Vagina (tissue), 2 donors: ENCODE data around the gene SYNPO.

Experiments
- POLR2A ChIP-seq, 2 donors: fragments of 450-650 bp; IDR thresholded peaks; one replicate each; pipeline ENCODE4 v1.6.1; 2017; ENCODE audit warnings: antibody characterized with exemption in 2 of 2, mild to moderate bottlenecking in 2 of 2, moderate library complexity in 2 of 2
- POLR2AphosphoS5 ChIP-seq, 2 donors: sonication (generic); formaldehyde crosslinking; IDR thresholded peaks; one replicate each; pipeline ENCODE4 v1.9.0; 2017; ENCODE audit warnings: antibody characterized with exemption in 2 of 2, mild to moderate bottlenecking in 2 of 2, low read depth in 1 of 2; ENCODE audit not compliant: insufficient read depth in 1 of 2
- TF ChIP-seq, protein P1 (sequence below), 3 experiments: fragments of 450-650 bp in 2 of 3; fragments of 200-600 bp in 1 of 3; sonication (generic) in 1 of 3; IDR thresholded peaks; one replicate each; pipeline ENCODE4 v1.5.1; 2017 to 2019; ENCODE audit warnings: antibody characterized with exemption in 3 of 3, mild to moderate bottlenecking in 2 of 3, moderate library complexity in 2 of 3

GRCh38 chr5:150608991-150609390, 31.5 kb upstream of the SYNPO start:
- TF ChIP-seq POLR2A (IDR thresholded peaks at IDR 0.05), result no peak
- TF ChIP-seq, protein P1, sequence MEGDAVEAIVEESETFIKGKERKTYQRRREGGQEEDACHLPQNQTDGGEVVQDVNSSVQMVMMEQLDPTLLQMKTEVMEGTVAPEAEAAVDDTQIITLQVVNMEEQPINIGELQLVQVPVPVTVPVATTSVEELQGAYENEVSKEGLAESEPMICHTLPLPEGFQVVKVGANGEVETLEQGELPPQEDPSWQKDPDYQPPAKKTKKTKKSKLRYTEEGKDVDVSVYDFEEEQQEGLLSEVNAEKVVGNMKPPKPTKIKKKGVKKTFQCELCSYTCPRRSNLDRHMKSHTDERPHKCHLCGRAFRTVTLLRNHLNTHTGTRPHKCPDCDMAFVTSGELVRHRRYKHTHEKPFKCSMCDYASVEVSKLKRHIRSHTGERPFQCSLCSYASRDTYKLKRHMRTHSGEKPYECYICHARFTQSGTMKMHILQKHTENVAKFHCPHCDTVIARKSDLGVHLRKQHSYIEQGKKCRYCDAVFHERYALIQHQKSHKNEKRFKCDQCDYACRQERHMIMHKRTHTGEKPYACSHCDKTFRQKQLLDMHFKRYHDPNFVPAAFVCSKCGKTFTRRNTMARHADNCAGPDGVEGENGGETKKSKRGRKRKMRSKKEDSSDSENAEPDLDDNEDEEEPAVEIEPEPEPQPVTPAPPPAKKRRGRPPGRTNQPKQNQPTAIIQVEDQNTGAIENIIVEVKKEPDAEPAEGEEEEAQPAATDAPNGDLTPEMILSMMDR (IDR thresholded peaks at IDR 0.05), result no peak
- TF ChIP-seq POLR2AphosphoS5 (IDR thresholded peaks at IDR 0.05; ENCODE audit: insufficient read depth in 1 of 2, low read depth in 1 of 2), result no peak
